Measurements from ENCODE around the gene KCNQ1. TPM values are rescaled to one million over a fixed set of nuclear protein-coding genes. Genes with fewer than 3 reads are reported as not detected.

The KCNQ1 gene
- polyA plus RNA-seq, 1 donor (not counting 4 experiments of a cell fraction or from before 2014, with no cell fraction given): not detected

GRCh38 chr11:2519517-2519861 lies 74.7 kb downstream of the KCNQ1 start:
- Histone ChIP-seq H2AFZ (ENCODE audit: control insufficient read depth, low read length) (no peak overlapping the region), H3K36me3 (ENCODE audit: control insufficient read depth in 2 of 2, extremely low read depth in 1 of 2, insufficient read depth in 2 of 2, low read length in 2 of 2) (no peaks in the 10 kb centered on the region), H3K9ac (ENCODE audit: control insufficient read depth, extremely low read depth, insufficient read depth, low read length) (no peak overlapping the region), H3K27me3 (ENCODE audit: control insufficient read depth, extremely low read depth, insufficient read depth, low read length) (peaks cover 20% of the 10 kb centered on the region), H3K4me2 (ENCODE audit: control insufficient read depth, extremely low read depth, insufficient read depth, low read depth, low read length) (no peak overlapping the region), H3K79me2 (ENCODE audit: control insufficient read depth, insufficient read depth, low read length) (no peaks in the 10 kb centered on the region), H3K9me3 (ENCODE audit: control insufficient read depth, low read depth, low read length) (no peaks in the 10 kb centered on the region), H3K9me1 (ENCODE audit: control insufficient read depth, extremely low read depth, insufficient read depth, low read length) (no peaks in the 10 kb centered on the region), H3K4me3 (ENCODE audit: control insufficient read depth in 2 of 3, extremely low read depth in 1 of 3, insufficient read depth in 2 of 3, low read depth in 1 of 3, low read length in 3 of 3) (no peak overlapping the region), H3K4me1 (ENCODE audit: control insufficient read depth, extremely low read depth, insufficient read depth, low read length) (no peaks in the 10 kb centered on the region), H4K20me1 (ENCODE audit: control insufficient read depth, extremely low read depth, insufficient read depth, low read length) (no peaks in the 10 kb centered on the region), H3K27ac (ENCODE audit: control insufficient read depth, insufficient read depth, low read length) (no peak overlapping the region)
- DNase-seq (ENCODE audit: low read depth, low spot score): no peak
- dilution Hi-C loops (cut with MboI; ENCODE audit: extremely low pct_ligation_motif_present, low sequenced_read_pairs): no loop called here
- no peak for FAIRE-seq
- TF ChIP-seq CTCF (optimal IDR thresholded peaks at IDR 0.05 in 1 of 3, IDR thresholded peaks at IDR 0.05 in 1 of 3, conservative IDR thresholded peaks at IDR 0.05 in 1 of 3; ENCODE audit: extremely low read depth in 1 of 3, insufficient read depth in 2 of 3, low read length in 3 of 3): no peak
- TF ChIP-seq EZH2 (IDR thresholded peaks at IDR 0.05; ENCODE audit: low read length): no peak

- dilution Hi-C loops (cut with MboI; ENCODE audit: extremely low pct_ligation_motif_present, low sequenced_read_pairs): no loop called here
- Histone ChIP-seq H2AFZ (ENCODE audit: control insufficient read depth, low read length) (no peak overlapping the region), H3K4me3 (ENCODE audit: control insufficient read depth in 2 of 3, extremely low read depth in 1 of 3, insufficient read depth in 2 of 3, low read depth in 1 of 3, low read length in 3 of 3) (no peak overlapping the region), H3K4me1 (ENCODE audit: control insufficient read depth, extremely low read depth, insufficient read depth, low read length) (no peaks in the 10 kb centered on the region), H3K36me3 (ENCODE audit: control insufficient read depth in 2 of 2, extremely low read depth in 1 of 2, insufficient read depth in 2 of 2, low read length in 2 of 2) (no peaks in the 10 kb centered on the region), H3K79me2 (ENCODE audit: control insufficient read depth, insufficient read depth, low read length) (no peaks in the 10 kb centered on the region), H3K27me3 (ENCODE audit: control insufficient read depth, extremely low read depth, insufficient read depth, low read length) (peaks cover 24% of the 10 kb centered on the region), H3K9ac (ENCODE audit: control insufficient read depth, extremely low read depth, insufficient read depth, low read length) (no peak overlapping the region), H3K4me2 (ENCODE audit: control insufficient read depth, extremely low read depth, insufficient read depth, low read depth, low read length) (no peak overlapping the region), H3K9me1 (ENCODE audit: control insufficient read depth, extremely low read depth, insufficient read depth, low read length) (no peaks in the 10 kb centered on the region), H3K27ac (ENCODE audit: control insufficient read depth, insufficient read depth, low read length) (no peak overlapping the region), H3K9me3 (ENCODE audit: control insufficient read depth, low read depth, low read length) (no peaks in the 10 kb centered on the region), H4K20me1 (ENCODE audit: control insufficient read depth, extremely low read depth, insufficient read depth, low read length) (no peaks in the 10 kb centered on the region)
- DNase-seq (ENCODE audit: low read depth, low spot score) (no peak), FAIRE-seq (no peak)
- TF ChIP-seq EZH2 (IDR thresholded peaks at IDR 0.05; ENCODE audit: low read length): no peak
- TF ChIP-seq CTCF (optimal IDR thresholded peaks at IDR 0.05 in 1 of 3, IDR thresholded peaks at IDR 0.05 in 1 of 3, conservative IDR thresholded peaks at IDR 0.05 in 1 of 3; ENCODE audit: extremely low read depth in 1 of 3, insufficient read depth in 2 of 3, low read length in 3 of 3): no peak
Measured at GRCh38 chr11:2519862-2520735, 75.3 kb downstream of the KCNQ1 start.

All from keratinocyte (primary cell).